ENCODE results near the gene ASTN1.

DNA sequence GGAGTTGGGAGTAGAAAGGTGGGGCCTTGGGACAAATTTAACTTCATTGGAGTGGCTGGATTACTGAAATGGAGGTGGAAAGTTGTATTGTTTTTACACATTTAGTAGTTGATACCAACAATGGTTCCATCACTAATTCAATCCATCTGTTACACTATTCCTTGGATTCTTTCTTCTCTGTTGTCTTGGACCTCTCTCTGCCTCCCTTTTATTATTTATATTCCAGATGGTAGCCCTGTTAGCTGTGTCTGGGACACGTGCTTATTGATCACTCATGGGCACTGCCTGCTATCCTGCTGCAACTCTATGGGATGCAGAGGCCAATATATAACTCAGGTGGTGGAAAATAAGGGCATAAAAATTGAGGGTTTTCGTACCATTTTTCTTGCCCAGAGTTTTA lies 355.2 kb downstream of the ASTN1 start:
- TF ChIP-seq EP300 (IDR thresholded peaks at IDR 0.05) (no peak), POLR2AphosphoS5 (IDR thresholded peaks at IDR 0.05) (no peak)
- TF ChIP-seq, protein P1, sequence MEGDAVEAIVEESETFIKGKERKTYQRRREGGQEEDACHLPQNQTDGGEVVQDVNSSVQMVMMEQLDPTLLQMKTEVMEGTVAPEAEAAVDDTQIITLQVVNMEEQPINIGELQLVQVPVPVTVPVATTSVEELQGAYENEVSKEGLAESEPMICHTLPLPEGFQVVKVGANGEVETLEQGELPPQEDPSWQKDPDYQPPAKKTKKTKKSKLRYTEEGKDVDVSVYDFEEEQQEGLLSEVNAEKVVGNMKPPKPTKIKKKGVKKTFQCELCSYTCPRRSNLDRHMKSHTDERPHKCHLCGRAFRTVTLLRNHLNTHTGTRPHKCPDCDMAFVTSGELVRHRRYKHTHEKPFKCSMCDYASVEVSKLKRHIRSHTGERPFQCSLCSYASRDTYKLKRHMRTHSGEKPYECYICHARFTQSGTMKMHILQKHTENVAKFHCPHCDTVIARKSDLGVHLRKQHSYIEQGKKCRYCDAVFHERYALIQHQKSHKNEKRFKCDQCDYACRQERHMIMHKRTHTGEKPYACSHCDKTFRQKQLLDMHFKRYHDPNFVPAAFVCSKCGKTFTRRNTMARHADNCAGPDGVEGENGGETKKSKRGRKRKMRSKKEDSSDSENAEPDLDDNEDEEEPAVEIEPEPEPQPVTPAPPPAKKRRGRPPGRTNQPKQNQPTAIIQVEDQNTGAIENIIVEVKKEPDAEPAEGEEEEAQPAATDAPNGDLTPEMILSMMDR (IDR thresholded peaks at IDR 0.05), result no peak
